ENCODE results near the gene CHRD. TPM values are rescaled to one million over a fixed set of nuclear protein-coding genes. Genes with fewer than 3 reads are reported as not detected.
A peak's percentile ranks its signal among the peaks of the same experiment; 100 is the strongest.

Gene CHRD
- total RNA-seq, 4 donors from 2014 or later = 5.8 to 12.2 (median 9.2) TPM

- no peak for DNase-seq (ENCODE audit: low spot score)
- ATAC-seq (ENCODE audit: low FRiP score) = no peak
- TF ChIP-seq CTCF (IDR thresholded peaks at IDR 0.05) = no peak
Measured at GRCh38 chr3:184409946-184410500, 30.2 kb downstream of the CHRD start.

- no peak for DNase-seq (ENCODE audit: low spot score)
- TF ChIP-seq CTCF (IDR thresholded peaks at IDR 0.05) = no peak
- no peak for ATAC-seq (ENCODE audit: low FRiP score)
Measured at GRCh38 chr3:184414418-184415202, 34.8 kb downstream of the CHRD start.

DNA sequence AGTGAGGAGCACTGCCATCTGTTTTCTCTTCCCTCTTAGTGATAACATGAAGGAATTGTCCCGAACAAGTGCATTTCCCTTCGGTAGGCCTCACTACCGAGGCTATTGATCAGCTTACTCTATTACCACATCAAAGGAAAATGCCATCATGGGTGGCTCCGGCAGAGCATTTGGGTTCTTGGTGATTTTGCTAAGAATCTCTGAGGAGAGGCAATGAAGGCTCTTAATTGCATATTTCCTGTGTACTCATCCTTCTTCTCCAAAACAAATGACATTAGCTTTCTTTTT, 35.3 kb downstream of the CHRD start:
- ATAC-seq (ENCODE audit: low FRiP score) (no peak), DNase-seq (ENCODE audit: low spot score) (no peak)
- no peak for TF ChIP-seq CTCF (IDR thresholded peaks at IDR 0.05)

DNA sequence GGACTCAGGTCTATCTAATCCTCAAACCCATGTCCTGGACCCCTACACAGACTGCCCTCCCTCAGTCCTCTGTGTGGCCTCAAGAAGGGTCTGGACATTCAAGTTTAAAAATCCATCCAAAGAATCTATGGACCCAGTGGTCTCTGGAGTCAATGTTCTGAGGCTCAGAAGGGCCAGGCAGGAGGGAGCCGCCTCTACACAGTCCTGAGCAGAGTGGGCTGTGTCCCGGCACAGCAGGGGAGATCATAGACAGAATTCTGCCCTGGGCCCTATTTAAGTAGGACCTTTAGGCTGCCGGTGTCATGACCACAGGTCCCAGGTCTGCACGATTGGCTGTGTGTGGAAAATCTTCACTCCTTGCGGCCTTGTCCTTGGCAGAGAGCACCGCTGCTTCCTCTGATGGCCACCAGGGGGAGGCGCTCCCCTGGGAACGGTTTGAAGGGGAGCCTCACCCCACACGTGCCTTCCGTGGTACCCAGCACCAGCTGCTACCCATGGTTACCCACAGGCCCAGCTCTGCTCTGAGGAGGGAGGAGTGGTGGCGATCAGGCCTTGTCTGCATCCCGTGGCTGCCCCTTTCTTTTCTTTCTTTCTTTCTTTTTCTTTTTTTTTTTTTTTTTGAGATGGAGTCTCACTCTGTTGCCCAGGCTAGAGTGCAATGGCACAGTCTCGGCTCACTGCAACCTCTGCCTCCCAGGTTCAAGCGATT, 37.9 kb downstream of the CHRD start:
- DNase-seq (ENCODE audit: low spot score) = peak; percentile 31
- TF ChIP-seq CTCF (IDR thresholded peaks at IDR 0.05) = peak in 2 of 3 donors; percentile 39 to 52
- ATAC-seq (ENCODE audit: low FRiP score) = peak; percentile 66

DNA sequence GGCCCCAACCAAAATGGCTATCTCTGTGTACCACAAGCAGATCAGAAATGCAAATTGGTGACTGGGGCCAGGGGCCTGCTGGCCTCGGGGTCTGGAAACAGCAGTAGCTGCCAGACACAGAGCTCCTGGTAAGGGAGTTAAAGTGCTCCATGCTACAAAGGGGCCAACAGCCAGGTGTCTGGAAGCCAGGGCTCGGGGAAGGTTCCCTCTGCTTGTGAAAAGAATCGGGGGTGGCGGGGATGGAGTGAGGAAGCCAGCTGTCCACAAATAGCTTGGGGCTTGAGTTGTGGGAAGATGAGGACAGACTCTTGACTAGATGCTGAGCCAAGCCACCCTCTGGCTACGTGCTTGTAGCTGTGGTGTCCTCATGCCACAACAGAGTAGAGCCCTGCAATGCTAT, 39.3 kb downstream of the CHRD start:
- DNase-seq (ENCODE audit: low spot score) = no peak
- no peak for TF ChIP-seq CTCF (IDR thresholded peaks at IDR 0.05)
- ATAC-seq (ENCODE audit: low FRiP score) = no peak

DNA sequence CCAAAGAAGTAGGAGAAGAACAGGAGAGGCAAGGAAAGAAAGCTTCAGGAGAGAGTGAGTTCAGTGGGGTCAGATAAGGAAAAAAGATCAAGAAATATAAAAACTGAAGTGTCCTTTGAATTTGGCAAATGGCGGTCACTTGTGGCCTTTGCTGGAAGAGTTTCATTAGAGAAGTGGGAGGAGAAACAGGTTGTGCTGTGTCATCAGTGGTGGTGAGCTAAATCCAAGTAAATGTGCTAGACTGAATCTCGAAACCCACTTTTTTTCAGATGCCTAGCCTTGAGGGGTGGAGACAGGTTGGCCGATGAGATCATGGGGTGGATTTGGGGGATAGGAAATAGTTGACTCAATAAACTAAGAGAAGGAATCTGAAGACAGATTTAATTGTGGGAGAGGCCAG, 43.7 kb downstream of the CHRD start:
- TF ChIP-seq CTCF (IDR thresholded peaks at IDR 0.05) = no peak
- ATAC-seq (ENCODE audit: low FRiP score) (no peak), DNase-seq (ENCODE audit: low spot score) (no peak)
